ENCODE data around the gene EXOC4. TPM values are rescaled to one million over a fixed set of nuclear protein-coding genes. Genes with fewer than 3 reads are reported as not detected.

The EXOC4 gene
- polyA plus RNA-seq, 2 donors, result 11.1 to 19.0 TPM

DNA sequence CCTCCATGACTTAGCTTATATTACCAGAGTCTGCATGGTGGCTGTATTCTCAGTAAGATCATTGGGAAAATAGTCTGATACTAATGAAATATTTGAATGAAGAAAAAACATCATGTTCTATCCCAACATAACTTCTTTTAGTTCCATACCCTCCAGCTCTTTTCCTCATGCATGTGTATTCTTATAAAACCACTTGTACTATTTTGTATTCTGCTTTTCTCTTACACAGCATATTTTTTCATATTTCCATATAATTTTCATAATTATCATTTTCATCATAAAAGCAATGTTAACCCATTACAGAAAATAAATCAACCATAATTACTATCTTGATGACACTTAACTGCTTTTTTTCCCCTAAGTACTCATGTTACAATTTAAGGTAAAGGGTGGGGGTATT, 503.0 kb downstream of the EXOC4 start:
- no peak overlapping the region for H3K27ac ChIP-seq (ENCODE audit: low read depth in 2 of 2, low read length in 1 of 2)
- no peaks in the 10 kb centered on the region for H3K4me1 ChIP-seq (ENCODE audit: control insufficient read depth in 2 of 2, insufficient read depth in 2 of 2, low read length in 1 of 2)
- H3K4me3 ChIP-seq (ENCODE audit: low read depth in 1 of 2, low read length in 2 of 2), result no peak overlapping the region
- H3K36me3 ChIP-seq (ENCODE audit: control insufficient read depth in 2 of 2, insufficient read depth in 2 of 2, low read length in 1 of 2), result no peaks in the 10 kb centered on the region
- H3K9me3 ChIP-seq (ENCODE audit: control insufficient read depth in 2 of 2, insufficient read depth in 1 of 2, low read depth in 1 of 2, low read length in 1 of 2), result no peaks in the 10 kb centered on the region
- H3K27me3 ChIP-seq (ENCODE audit: control insufficient read depth in 1 of 2, insufficient read depth in 2 of 2, low read length in 2 of 2), result no peaks in the 10 kb centered on the region

DNA sequence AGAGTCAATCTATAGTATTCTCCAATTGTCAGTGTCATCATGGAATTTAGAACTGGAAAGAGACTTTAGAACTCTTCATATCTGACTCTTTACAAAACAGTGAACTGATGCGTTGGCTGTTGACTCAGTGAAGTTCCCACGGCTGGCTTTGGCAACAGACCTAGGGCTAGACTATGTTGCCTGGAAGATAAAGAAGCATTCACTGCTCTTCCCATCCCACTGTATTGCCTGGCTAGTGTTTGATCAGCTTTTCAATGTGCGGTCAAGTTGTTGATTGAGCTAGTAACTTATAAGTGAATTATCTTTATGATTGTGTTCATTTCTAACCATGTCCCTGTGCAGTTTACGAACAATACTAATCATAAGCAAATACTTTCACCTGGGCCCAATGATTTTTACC, 508.6 kb downstream of the EXOC4 start:
- Histone ChIP-seq H3K36me3 (ENCODE audit: control insufficient read depth in 2 of 2, insufficient read depth in 2 of 2, low read length in 1 of 2) (no peaks in the 10 kb centered on the region), H3K27me3 (ENCODE audit: control insufficient read depth in 1 of 2, insufficient read depth in 2 of 2, low read length in 2 of 2) (no peaks in the 10 kb centered on the region), H3K27ac (ENCODE audit: low read depth in 2 of 2, low read length in 1 of 2) (no peak overlapping the region), H3K4me3 (ENCODE audit: low read depth in 1 of 2, low read length in 2 of 2) (no peak overlapping the region), H3K9me3 (ENCODE audit: control insufficient read depth in 2 of 2, insufficient read depth in 1 of 2, low read depth in 1 of 2, low read length in 1 of 2) (no peaks in the 10 kb centered on the region), H3K4me1 (ENCODE audit: control insufficient read depth in 2 of 2, insufficient read depth in 2 of 2, low read length in 1 of 2) (no peaks in the 10 kb centered on the region)
- WGBS, 2 donors, result 91 to 92% methylated on average over 4 of the region's 4 CpGs

DNA sequence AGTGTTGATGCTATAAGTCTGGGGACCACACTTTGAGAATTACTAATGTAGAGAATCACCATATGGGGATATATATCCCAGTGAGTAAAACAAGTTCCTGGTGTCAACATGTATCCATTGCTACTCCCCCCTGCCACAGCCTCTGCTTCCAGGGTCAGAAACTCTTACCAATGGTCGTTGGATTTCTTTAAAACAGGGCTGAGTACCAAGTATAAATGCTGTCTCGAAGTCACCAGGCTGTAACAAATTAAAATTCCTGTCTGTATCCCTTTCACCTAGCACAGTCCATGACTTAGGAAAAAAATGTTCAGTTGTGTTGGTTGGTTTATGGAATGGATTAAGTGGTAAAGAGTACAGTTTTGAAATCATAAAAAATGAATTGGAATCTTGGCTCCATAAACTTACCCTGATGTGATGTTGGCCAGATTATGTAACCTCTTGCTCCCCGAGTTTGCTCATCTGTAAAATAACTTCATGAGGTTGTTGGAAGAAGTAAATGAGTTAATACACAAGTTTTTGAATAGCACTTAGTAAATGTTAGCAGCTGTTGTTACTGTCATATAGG, 510.3 kb downstream of the EXOC4 start:
- 46 to 63% methylated on average over 3 of the region's 3 CpGs for WGBS, 2 donors
- no peaks in the 10 kb centered on the region for H3K36me3 ChIP-seq (ENCODE audit: control insufficient read depth in 2 of 2, insufficient read depth in 2 of 2, low read length in 1 of 2)
- H3K4me3 ChIP-seq (ENCODE audit: low read depth in 1 of 2, low read length in 2 of 2), result no peak overlapping the region
- H3K4me1 ChIP-seq (ENCODE audit: control insufficient read depth in 2 of 2, insufficient read depth in 2 of 2, low read length in 1 of 2), result no peaks in the 10 kb centered on the region
- no peaks in the 10 kb centered on the region for H3K9me3 ChIP-seq (ENCODE audit: control insufficient read depth in 2 of 2, insufficient read depth in 1 of 2, low read depth in 1 of 2, low read length in 1 of 2)
- no peaks in the 10 kb centered on the region for H3K27me3 ChIP-seq (ENCODE audit: control insufficient read depth in 1 of 2, insufficient read depth in 2 of 2, low read length in 2 of 2)
- H3K27ac ChIP-seq (ENCODE audit: low read depth in 2 of 2, low read length in 1 of 2), result no peak overlapping the region

DNA sequence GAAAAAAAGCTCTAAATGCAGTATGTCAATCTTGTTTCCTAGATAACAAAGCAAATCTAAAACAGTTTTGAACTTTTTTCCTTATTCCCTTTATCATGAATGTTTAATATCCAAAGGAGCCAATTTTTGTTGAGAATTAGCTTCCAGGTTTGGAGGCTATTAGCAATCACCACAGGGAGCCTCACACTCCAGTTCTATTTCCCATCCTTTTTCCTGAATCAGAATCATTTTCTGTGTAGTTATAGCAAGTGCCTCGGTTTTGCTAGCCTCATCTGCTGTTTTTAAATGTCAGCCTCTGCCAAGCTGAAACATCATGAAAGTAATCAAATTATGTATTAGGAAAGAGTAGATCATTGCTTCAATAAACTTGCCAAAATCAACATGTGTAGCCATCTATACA, 516.8 kb downstream of the EXOC4 start:
- 44% methylated on average over 1 of the region's 1 CpG for WGBS, 2 donors
- no peak overlapping the region for H3K27ac ChIP-seq (ENCODE audit: low read depth in 2 of 2, low read length in 1 of 2)
- no peaks in the 10 kb centered on the region for H3K4me1 ChIP-seq (ENCODE audit: control insufficient read depth in 2 of 2, insufficient read depth in 2 of 2, low read length in 1 of 2)
- H3K36me3 ChIP-seq (ENCODE audit: control insufficient read depth in 2 of 2, insufficient read depth in 2 of 2, low read length in 1 of 2), result no peaks in the 10 kb centered on the region
- H3K4me3 ChIP-seq (ENCODE audit: low read depth in 1 of 2, low read length in 2 of 2), result no peak overlapping the region
- no peaks in the 10 kb centered on the region for H3K9me3 ChIP-seq (ENCODE audit: control insufficient read depth in 2 of 2, insufficient read depth in 1 of 2, low read depth in 1 of 2, low read length in 1 of 2)
- H3K27me3 ChIP-seq (ENCODE audit: control insufficient read depth in 1 of 2, insufficient read depth in 2 of 2, low read length in 2 of 2), result no peaks in the 10 kb centered on the region

DNA sequence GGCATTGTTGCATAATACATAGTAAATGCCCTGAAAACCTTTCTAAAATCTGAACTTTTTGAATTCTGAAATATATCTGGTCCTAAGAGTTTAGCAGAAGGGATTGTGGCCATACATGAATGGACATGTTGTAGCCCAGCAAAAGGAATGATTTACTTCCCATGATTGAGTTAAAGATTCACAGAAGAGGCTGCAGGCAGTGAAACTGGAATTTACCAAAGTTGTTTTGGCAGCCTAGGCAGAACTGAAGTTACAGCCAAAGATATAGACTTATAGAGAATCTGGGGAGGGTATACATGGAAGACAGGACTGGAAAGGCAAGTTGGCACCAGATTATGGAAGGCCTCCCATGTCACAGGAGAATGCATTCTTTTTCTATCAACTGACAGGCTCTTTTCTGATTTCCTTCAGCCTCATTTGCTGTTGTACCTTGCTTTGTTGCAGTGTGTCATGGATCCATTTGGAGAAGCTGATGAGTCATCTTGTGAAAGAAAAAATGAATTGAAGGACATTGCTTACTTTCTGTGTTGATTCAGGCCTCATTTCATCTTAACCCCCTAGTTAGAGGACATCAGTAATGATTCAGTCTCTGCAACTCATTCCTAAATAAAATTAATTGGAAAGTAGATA, 518.1 kb downstream of the EXOC4 start:
- Histone ChIP-seq H3K27ac (ENCODE audit: low read depth in 2 of 2, low read length in 1 of 2) (no peak overlapping the region), H3K9me3 (ENCODE audit: control insufficient read depth in 2 of 2, insufficient read depth in 1 of 2, low read depth in 1 of 2, low read length in 1 of 2) (no peaks in the 10 kb centered on the region)

GRCh38 chr7:133771788-133772419, 519.0 kb downstream of the EXOC4 start:
- Histone ChIP-seq H3K4me3 (ENCODE audit: low read depth in 1 of 2, low read length in 2 of 2) (no peak overlapping the region), H3K27ac (ENCODE audit: low read depth in 2 of 2, low read length in 1 of 2) (no peak overlapping the region), H3K9me3 (ENCODE audit: control insufficient read depth in 2 of 2, insufficient read depth in 1 of 2, low read depth in 1 of 2, low read length in 1 of 2) (no peaks in the 10 kb centered on the region), H3K36me3 (ENCODE audit: control insufficient read depth in 2 of 2, insufficient read depth in 2 of 2, low read length in 1 of 2) (no peaks in the 10 kb centered on the region), H3K4me1 (ENCODE audit: control insufficient read depth in 2 of 2, insufficient read depth in 2 of 2, low read length in 1 of 2) (no peaks in the 10 kb centered on the region), H3K27me3 (ENCODE audit: control insufficient read depth in 1 of 2, insufficient read depth in 2 of 2, low read length in 2 of 2) (no peaks in the 10 kb centered on the region)
- 49 to 73% methylated on average over 4 of the region's 4 CpGs for WGBS, 2 donors

More for the DNA sequence above, 518.1 kb downstream of the EXOC4 start:
- H3K4me3 ChIP-seq (ENCODE audit: low read depth in 1 of 2, low read length in 2 of 2), result no peak overlapping the region
- no peaks in the 10 kb centered on the region for H3K27me3 ChIP-seq (ENCODE audit: control insufficient read depth in 1 of 2, insufficient read depth in 2 of 2, low read length in 2 of 2)
- no peaks in the 10 kb centered on the region for H3K36me3 ChIP-seq (ENCODE audit: control insufficient read depth in 2 of 2, insufficient read depth in 2 of 2, low read length in 1 of 2)
- no peaks in the 10 kb centered on the region for H3K4me1 ChIP-seq (ENCODE audit: control insufficient read depth in 2 of 2, insufficient read depth in 2 of 2, low read length in 1 of 2)

- H3K9me3 ChIP-seq (ENCODE audit: control insufficient read depth in 2 of 2, insufficient read depth in 1 of 2, low read depth in 1 of 2, low read length in 1 of 2), result no peaks in the 10 kb centered on the region
- WGBS, 2 donors, result 81 to 97% methylated on average over 3 of the region's 3 CpGs
Observed at GRCh38 chr7:133773601-133774000, 520.7 kb downstream of the EXOC4 start.

GRCh38 chr7:133775201-133775600, 522.3 kb downstream of the EXOC4 start:
- Histone ChIP-seq H3K27ac (ENCODE audit: low read depth in 2 of 2, low read length in 1 of 2) (no peak overlapping the region), H3K4me1 (ENCODE audit: control insufficient read depth in 2 of 2, insufficient read depth in 2 of 2, low read length in 1 of 2) (no peaks in the 10 kb centered on the region), H3K36me3 (ENCODE audit: control insufficient read depth in 2 of 2, insufficient read depth in 2 of 2, low read length in 1 of 2) (no peaks in the 10 kb centered on the region), H3K27me3 (ENCODE audit: control insufficient read depth in 1 of 2, insufficient read depth in 2 of 2, low read length in 2 of 2) (no peaks in the 10 kb centered on the region), H3K9me3 (ENCODE audit: control insufficient read depth in 2 of 2, insufficient read depth in 1 of 2, low read depth in 1 of 2, low read length in 1 of 2) (no peaks in the 10 kb centered on the region), H3K4me3 (ENCODE audit: low read depth in 1 of 2, low read length in 2 of 2) (no peak overlapping the region)
- WGBS, 2 donors, result 85 to 86% methylated on average over 4 of the region's 4 CpGs

More at GRCh38 chr7:133773601-133774000, 520.7 kb downstream of the EXOC4 start:
- Histone ChIP-seq H3K36me3 (ENCODE audit: control insufficient read depth in 2 of 2, insufficient read depth in 2 of 2, low read length in 1 of 2) (no peaks in the 10 kb centered on the region), H3K27ac (ENCODE audit: low read depth in 2 of 2, low read length in 1 of 2) (no peak overlapping the region), H3K4me3 (ENCODE audit: low read depth in 1 of 2, low read length in 2 of 2) (no peak overlapping the region), H3K4me1 (ENCODE audit: control insufficient read depth in 2 of 2, insufficient read depth in 2 of 2, low read length in 1 of 2) (no peaks in the 10 kb centered on the region), H3K27me3 (ENCODE audit: control insufficient read depth in 1 of 2, insufficient read depth in 2 of 2, low read length in 2 of 2) (no peaks in the 10 kb centered on the region)

- H3K4me1 ChIP-seq (ENCODE audit: control insufficient read depth in 2 of 2, insufficient read depth in 2 of 2, low read length in 1 of 2), result no peaks in the 10 kb centered on the region
- H3K4me3 ChIP-seq (ENCODE audit: low read depth in 1 of 2, low read length in 2 of 2), result no peak overlapping the region
- WGBS, 2 donors, result 56 to 72% methylated on average over 3 of the region's 3 CpGs
- H3K9me3 ChIP-seq (ENCODE audit: control insufficient read depth in 2 of 2, insufficient read depth in 1 of 2, low read depth in 1 of 2, low read length in 1 of 2), result no peaks in the 10 kb centered on the region
- no peak overlapping the region for H3K27ac ChIP-seq (ENCODE audit: low read depth in 2 of 2, low read length in 1 of 2)
- no peaks in the 10 kb centered on the region for H3K27me3 ChIP-seq (ENCODE audit: control insufficient read depth in 1 of 2, insufficient read depth in 2 of 2, low read length in 2 of 2)
- no peaks in the 10 kb centered on the region for H3K36me3 ChIP-seq (ENCODE audit: control insufficient read depth in 2 of 2, insufficient read depth in 2 of 2, low read length in 1 of 2)
Observed at GRCh38 chr7:133776266-133776665, 523.4 kb downstream of the EXOC4 start.

DNA sequence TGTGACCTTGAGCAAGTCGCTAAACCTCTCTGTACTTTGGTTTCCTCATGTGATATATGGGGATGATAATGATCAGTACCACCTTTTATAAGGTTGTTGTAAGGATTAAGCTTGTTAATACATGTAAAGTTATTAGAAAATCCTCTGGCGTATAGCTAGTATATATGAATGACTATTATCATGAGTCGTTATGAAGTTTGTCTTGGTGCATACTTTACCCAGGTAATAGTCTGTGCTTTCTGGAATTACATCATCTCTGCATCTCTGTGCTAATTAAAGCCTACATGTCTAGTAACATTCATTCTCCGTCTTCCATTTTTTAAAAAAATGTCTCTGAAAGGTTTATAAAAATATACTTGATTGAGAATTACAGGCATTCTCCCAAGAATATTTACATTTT, 524.8 kb downstream of the EXOC4 start:
- no peak overlapping the region for H3K4me3 ChIP-seq (ENCODE audit: low read depth in 1 of 2, low read length in 2 of 2)
- no peaks in the 10 kb centered on the region for H3K9me3 ChIP-seq (ENCODE audit: control insufficient read depth in 2 of 2, insufficient read depth in 1 of 2, low read depth in 1 of 2, low read length in 1 of 2)
- no peaks in the 10 kb centered on the region for H3K36me3 ChIP-seq (ENCODE audit: control insufficient read depth in 2 of 2, insufficient read depth in 2 of 2, low read length in 1 of 2)
- no peaks in the 10 kb centered on the region for H3K27me3 ChIP-seq (ENCODE audit: control insufficient read depth in 1 of 2, insufficient read depth in 2 of 2, low read length in 2 of 2)
- no peaks in the 10 kb centered on the region for H3K4me1 ChIP-seq (ENCODE audit: control insufficient read depth in 2 of 2, insufficient read depth in 2 of 2, low read length in 1 of 2)
- WGBS, 2 donors, result 85 to 87% methylated on average over 4 of the region's 4 CpGs
- no peak overlapping the region for H3K27ac ChIP-seq (ENCODE audit: low read depth in 2 of 2, low read length in 1 of 2)
